GM12873 (cell line): Measurements from ENCODE around the gene INSL4.

ENCODE experiments used
- CTCF ChIP-seq: IDR thresholded peaks from 2 replicates; pipeline ENCODE4 v1.5.1; 2012; ENCODE audit warnings: low read depth, mild to moderate bottlenecking, moderate library complexity, low read length, control low read depth; ENCODE audit not compliant: insufficient read depth; ENCODE audit errors: missing control alignments

INSL4 gene

GRCh38 chr9:5193345-5193744 is 37.9 kb upstream of the INSL4 start:
- no peak for TF ChIP-seq CTCF

DNA sequence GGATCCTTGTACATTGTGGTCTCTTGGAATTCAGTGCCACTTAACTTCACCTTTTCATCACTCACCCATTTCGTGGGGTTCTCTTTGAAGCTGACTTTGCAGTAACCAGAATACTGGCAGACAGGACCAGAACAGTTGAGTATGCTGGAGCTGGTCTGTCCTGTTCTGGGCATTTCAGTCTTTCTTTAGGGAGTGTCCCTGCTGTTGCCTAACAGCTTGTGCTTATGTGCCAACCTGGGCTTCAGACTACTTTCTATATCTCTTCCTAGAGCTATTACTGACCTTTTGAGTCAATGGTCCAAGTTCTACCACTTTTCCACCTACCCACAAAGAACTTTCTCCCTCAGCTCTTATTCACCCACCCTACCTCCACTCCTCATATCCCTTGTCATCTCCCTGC is 35.8 kb upstream of the INSL4 start:
- no peak for TF ChIP-seq CTCF

GRCh38 chr9:5205071-5205470 is 26.1 kb upstream of the INSL4 start:
- no peak for TF ChIP-seq CTCF

DNA sequence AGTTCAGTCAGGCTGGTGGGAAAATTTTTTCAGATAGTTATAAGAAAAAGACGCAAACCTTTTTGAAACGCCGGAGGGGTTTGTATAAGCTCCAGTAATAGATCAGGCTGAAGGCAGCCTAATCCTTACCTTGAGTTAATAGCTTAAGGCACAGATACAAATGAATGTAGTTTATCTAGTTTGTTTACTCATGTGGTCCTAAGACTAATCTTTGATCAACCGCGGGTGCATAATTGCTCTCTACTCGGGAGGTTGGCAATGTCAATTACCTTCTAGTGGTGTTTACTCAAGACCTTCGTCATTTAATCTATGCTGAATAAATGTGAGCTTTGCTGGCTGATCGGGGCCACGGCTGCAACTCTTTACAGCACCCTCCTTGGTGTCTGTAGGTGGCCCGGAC is 665 bp upstream of the INSL4 start:
- TF ChIP-seq CTCF = no peak

GRCh38 chr9:5263351-5264218 is 32.4 kb downstream of the INSL4 start:
- peak; percentile 17 for TF ChIP-seq CTCF

DNA sequence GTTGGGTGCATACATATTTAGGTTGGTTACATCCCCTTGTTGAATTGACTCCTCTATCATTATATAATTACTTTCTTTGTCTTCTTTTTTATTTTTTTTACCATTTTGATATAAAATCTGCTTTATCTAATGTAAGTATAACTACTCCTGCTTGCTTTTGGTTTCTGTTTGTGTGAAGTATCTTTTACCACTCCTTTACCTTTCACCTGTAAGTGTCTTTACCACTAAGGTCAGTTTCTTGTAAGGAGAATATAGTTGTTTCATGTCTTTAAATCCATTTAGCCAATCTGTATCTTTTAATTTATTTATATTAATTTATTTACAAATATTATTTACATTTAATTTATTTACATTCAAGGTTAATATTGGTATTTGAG is 33.0 kb downstream of the INSL4 start:
- no peak for TF ChIP-seq CTCF

- TF ChIP-seq CTCF = peak; percentile 50
Measured at GRCh38 chr9:5265939-5266338, 34.7 kb downstream of the INSL4 start.
